Transverse colon (tissue), 4 donors: Measurements from ENCODE around the gene SYT7. TPM values are rescaled to one million over a fixed set of nuclear protein-coding genes. Genes with fewer than 3 reads are reported as not detected.

Experiments used
- DNase-seq: peaks from one replicate; pipeline ENCODE4 v3.0.0-alpha.2; 2019
- H3K27ac ChIP-seq, 4 donors: fragments of 200-600 bp; sonication (generic); 2 replicates each; pipeline ENCODE4 v1.5.1; 2016 to 2018; ENCODE audit warnings: inconsistent platforms in 4 of 4
- H3K27me3 ChIP-seq: fragments of 200-600 bp; sonication (generic); 2 replicates; pipeline ENCODE4 v1.5.1; 2017; ENCODE audit warnings: inconsistent platforms
- H3K36me3 ChIP-seq, 4 donors: fragments of 200-600 bp; sonication (generic); 2 replicates each; pipeline ENCODE4 v1.5.1; 2017 to 2019; ENCODE audit warnings: inconsistent platforms in 4 of 4
- H3K4me1 ChIP-seq, 4 donors: fragments of 200-600 bp; sonication (generic); 2 replicates each; pipeline ENCODE4 v1.5.1; 2017 to 2020; ENCODE audit warnings: inconsistent platforms in 4 of 4
- H3K4me3 ChIP-seq, 4 donors: fragments of 200-600 bp; sonication (generic); 1 replicate in 1 of 4; 2 replicates in 3 of 4; pipeline versions ENCODE4 v1.5.1 to v1.6.1; 2017 to 2019; ENCODE audit warnings: inconsistent platforms in 4 of 4
- H3K9me3 ChIP-seq, 2 donors: fragments of 200-600 bp; sonication (generic); 2 replicates each; pipeline ENCODE4 v1.5.1; 2017 to 2019; ENCODE audit warnings: inconsistent platforms in 2 of 2
- EP300 ChIP-seq: sonication (generic); formaldehyde crosslinking; IDR thresholded peaks from one replicate; pipeline ENCODE4 v1.6.1; 2017; ENCODE audit warnings: antibody characterized with exemption, low read depth
- POLR2A ChIP-seq: fragments of 450-650 bp; IDR thresholded peaks from one replicate; pipeline ENCODE4 v1.6.1; 2016; ENCODE audit warnings: antibody characterized with exemption, mild to moderate bottlenecking, moderate library complexity
- POLR2AphosphoS5 ChIP-seq, 3 donors: sonication (generic); formaldehyde crosslinking; IDR thresholded peaks; one replicate each; pipeline ENCODE4 v1.6.1; 2016; ENCODE audit warnings: antibody characterized with exemption in 3 of 3
- WGBS, 2 donors: methylation state at CpG; one replicate each; pipeline ENCODE4 v1.1.5; 2018; ENCODE audit warnings: low coverage in 1 of 2; 5-methylcytosine and 5-hydroxymethylcytosine counted together
- in situ Hi-C, 4 donors: fragments of 200-750 bp; cut with MboI; loops; one replicate each; pipeline versions ENCODE4 v1.15.0 to v1.15.1; 2017; ENCODE audit warnings: low sequenced_read_pairs in 3 of 4, low pct_ligation_motif_present in 1 of 4, low pct_unique_long_range_greater_than_20kb in 1 of 4
- intact Hi-C: fragments of 100-400 bp; cut with DNase I; formaldehyde crosslinking; loops from one replicate; pipeline ENCODE4 v1.15.1; 2023; ENCODE audit warnings: low total_unique reads
- total RNA-seq, 4 donors: library from RNA; depleted of rRNA; stranded (reverse); fragments of >200 nt; gene quantifications; one replicate each; pipeline ENCODE4 v1.1.0, GENCODE V29; 2016
- TF ChIP-seq, protein P1 (sequence below), 5 experiments: fragments of 200-600 bp in 3 of 5; fragments of 450-650 bp in 2 of 5; sonication (generic) in 3 of 5; IDR thresholded peaks; 1 replicate in 2 of 5; 2 replicates in 3 of 5; pipeline ENCODE4 v1.5.1; 2016 to 2017; ENCODE audit warnings: antibody characterized with exemption in 5 of 5, inconsistent platforms in 3 of 5, mild to moderate bottlenecking in 2 of 5, moderate library complexity in 1 of 5

Gene SYT7
- total RNA-seq, 4 donors from 2014 or later = 6.8 to 26.2 (median 12.8) TPM

DNA sequence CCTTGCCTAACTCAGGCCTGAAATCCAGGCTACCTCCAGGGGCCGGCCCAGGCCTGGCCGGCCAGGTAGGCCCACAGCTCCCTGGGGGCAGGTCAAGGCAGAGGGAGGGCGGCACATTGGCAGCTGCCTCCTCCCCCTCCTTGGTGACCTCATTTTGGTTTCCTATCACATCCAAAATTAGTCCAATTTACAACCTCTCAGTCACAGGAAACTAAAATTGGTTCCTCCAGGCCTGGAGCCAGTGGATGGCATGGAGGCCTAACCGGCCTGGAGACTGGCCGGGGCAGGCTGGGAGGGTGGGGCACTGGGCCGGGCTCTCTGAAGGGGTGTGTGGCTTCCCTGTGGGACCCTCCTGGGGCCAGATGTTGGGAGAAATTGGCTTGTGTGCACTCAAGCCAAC lies 36.4 kb downstream of the SYT7 start:
- intact Hi-C loops (no loop called here), in situ Hi-C loops (no loop called here)
- H3K27me3 ChIP-seq = peaks cover 12% of the 10 kb centered on the region

GRCh38 chr11:61543606-61544306 lies 37.1 kb downstream of the SYT7 start:
- Histone ChIP-seq H3K36me3 (no peaks in the 10 kb centered on the region), H3K27ac (no peak overlapping the region), H3K27me3 (peaks cover 11% of the 10 kb centered on the region), H3K4me1 (no peaks in the 10 kb centered on the region), H3K4me3 (no peak overlapping the region), H3K9me3 (no peaks in the 10 kb centered on the region)
- no peak for TF ChIP-seq POLR2A
- TF ChIP-seq, protein P1, sequence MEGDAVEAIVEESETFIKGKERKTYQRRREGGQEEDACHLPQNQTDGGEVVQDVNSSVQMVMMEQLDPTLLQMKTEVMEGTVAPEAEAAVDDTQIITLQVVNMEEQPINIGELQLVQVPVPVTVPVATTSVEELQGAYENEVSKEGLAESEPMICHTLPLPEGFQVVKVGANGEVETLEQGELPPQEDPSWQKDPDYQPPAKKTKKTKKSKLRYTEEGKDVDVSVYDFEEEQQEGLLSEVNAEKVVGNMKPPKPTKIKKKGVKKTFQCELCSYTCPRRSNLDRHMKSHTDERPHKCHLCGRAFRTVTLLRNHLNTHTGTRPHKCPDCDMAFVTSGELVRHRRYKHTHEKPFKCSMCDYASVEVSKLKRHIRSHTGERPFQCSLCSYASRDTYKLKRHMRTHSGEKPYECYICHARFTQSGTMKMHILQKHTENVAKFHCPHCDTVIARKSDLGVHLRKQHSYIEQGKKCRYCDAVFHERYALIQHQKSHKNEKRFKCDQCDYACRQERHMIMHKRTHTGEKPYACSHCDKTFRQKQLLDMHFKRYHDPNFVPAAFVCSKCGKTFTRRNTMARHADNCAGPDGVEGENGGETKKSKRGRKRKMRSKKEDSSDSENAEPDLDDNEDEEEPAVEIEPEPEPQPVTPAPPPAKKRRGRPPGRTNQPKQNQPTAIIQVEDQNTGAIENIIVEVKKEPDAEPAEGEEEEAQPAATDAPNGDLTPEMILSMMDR (IDR thresholded peaks at IDR 0.05) = no peak
- no peak for TF ChIP-seq EP300
- whole genome bisulfite sequencing, 2 donors = 90 to 100% methylated on average over 1 to 4 of the region's 4 CpGs
- in situ Hi-C loops = no loop called here
- no peak for DNase-seq
- intact Hi-C loops = no loop called here

More for the DNA sequence above, 36.4 kb downstream of the SYT7 start:
- Histone ChIP-seq H3K4me1 (no peaks in the 10 kb centered on the region), H3K4me3 (no peak overlapping the region), H3K27ac (no peak overlapping the region), H3K36me3 (no peaks in the 10 kb centered on the region), H3K9me3 (no peaks in the 10 kb centered on the region)
- 91% methylated on average over 6 of the region's 6 CpGs; no CpG with 5 or more reads in 1 of the 2 donors for WGBS, 2 donors
- no peak for TF ChIP-seq EP300
- TF ChIP-seq, protein P1 (IDR thresholded peaks at IDR 0.05) = no peak
- no peak for DNase-seq

DNA sequence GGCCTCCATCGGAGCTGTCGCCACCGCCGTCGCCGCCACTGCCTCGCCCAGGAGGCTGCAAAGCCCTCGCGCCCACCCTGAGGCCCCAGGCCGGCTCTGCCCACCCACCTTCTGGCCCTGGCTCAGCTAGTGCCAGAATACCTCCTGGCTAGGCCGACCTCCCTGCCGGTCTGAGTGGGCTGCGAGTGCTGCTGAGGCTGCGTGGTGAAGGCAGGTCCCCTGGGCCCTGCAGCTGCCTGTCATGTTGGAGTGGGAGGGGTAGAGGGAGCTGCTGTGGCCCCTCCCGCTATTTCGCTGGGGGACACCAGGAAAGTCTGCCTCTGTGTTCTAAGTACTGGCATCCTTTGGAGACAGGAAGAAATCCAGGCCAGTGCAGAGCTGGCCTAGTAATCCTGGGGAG lies 38.2 kb downstream of the SYT7 start:
- WGBS, 2 donors = 95% methylated on average over 11 of the region's 16 CpGs; no CpG with 5 or more reads in 1 of the 2 donors

GRCh38 chr11:61542024-61542461 lies 38.8 kb downstream of the SYT7 start:
- H3K27ac ChIP-seq = no peak overlapping the region
- WGBS, 2 donors = 53% methylated on average over 13 of the region's 19 CpGs; no CpG with 5 or more reads in 1 of the 2 donors
- no peak for DNase-seq
- no peaks in the 10 kb centered on the region for H3K9me3 ChIP-seq
- no peaks in the 10 kb centered on the region for H3K36me3 ChIP-seq
- H3K4me1 ChIP-seq = no peaks in the 10 kb centered on the region
- H3K27me3 ChIP-seq = peaks cover 11% of the 10 kb centered on the region
- H3K4me3 ChIP-seq = no peak overlapping the region
- no peak for TF ChIP-seq POLR2AphosphoS5 (IDR thresholded peaks at IDR 0.05)
- TF ChIP-seq POLR2A = no peak
- TF ChIP-seq, protein P1 (IDR thresholded peaks at IDR 0.05) = no peak
- TF ChIP-seq EP300 = no peak
- in situ Hi-C loops = no loop called here
- intact Hi-C loops = no loop called here

More for the DNA sequence above, 38.2 kb downstream of the SYT7 start:
- H3K4me3 ChIP-seq = no peak overlapping the region
- no peak overlapping the region for H3K27ac ChIP-seq
- no peak for DNase-seq
- H3K27me3 ChIP-seq = peaks cover 11% of the 10 kb centered on the region
- no peaks in the 10 kb centered on the region for H3K36me3 ChIP-seq
- no peaks in the 10 kb centered on the region for H3K4me1 ChIP-seq
- H3K9me3 ChIP-seq = no peaks in the 10 kb centered on the region
- no peak for TF ChIP-seq POLR2AphosphoS5 (IDR thresholded peaks at IDR 0.05)
- in situ Hi-C loops = no loop called here
- intact Hi-C loops = no loop called here

DNA sequence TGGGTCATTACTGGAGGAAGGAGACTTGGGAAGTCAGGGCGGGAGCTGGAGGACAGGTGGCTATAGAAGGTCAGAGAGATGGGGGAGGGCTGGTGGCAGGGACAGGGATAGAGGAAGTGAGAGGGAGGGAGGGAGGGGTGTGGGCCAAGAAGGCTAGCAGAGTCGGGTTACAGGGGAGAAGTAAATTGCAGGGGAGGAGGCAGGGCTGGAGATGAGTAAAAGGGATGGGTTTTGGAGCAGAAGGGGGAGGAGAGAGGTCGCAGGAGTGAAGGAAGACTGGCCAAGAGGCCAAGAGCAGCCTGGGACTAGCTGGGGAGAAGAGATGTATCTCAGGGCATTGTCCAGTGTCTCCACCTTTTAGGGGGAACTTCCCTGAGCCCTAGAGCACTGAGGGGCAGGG lies 39.3 kb downstream of the SYT7 start:
- Histone ChIP-seq H3K36me3 (no peaks in the 10 kb centered on the region), H3K27ac (no peak overlapping the region), H3K4me1 (no peaks in the 10 kb centered on the region), H3K9me3 (no peaks in the 10 kb centered on the region), H3K4me3 (no peak overlapping the region), H3K27me3 (peaks cover 10% of the 10 kb centered on the region)
- in situ Hi-C loops = no loop called here
- intact Hi-C loops = no loop called here
- TF ChIP-seq POLR2AphosphoS5 (IDR thresholded peaks at IDR 0.05) = no peak
- DNase-seq = no peak
- 24 to 29% methylated on average over 2 to 3 of the region's 3 CpGs for WGBS, 2 donors
